HFFc6 (cell line): ENCODE results near the gene TNFAIP8L3. TPM values are rescaled to one million over a fixed set of nuclear protein-coding genes. Genes with fewer than 3 reads are reported as not detected.
"Not testable (repeated sequence)": the region's sequence is repeated elsewhere in the genome, so short reads cannot be mapped to it uniquely, and the experiment has no call there.

Experiments used
- DNase-seq: peaks from one replicate; pipeline ENCODE4 v3.0.0-alpha.2; 2018
- H3K27ac Mint-ChIP-seq: 2 replicates; pipeline ENCODE4 v1.8.0; 2020; ENCODE audit warnings: mild to moderate bottlenecking, mixed read lengths
- H3K27me3 Mint-ChIP-seq: 2 replicates; pipeline ENCODE4 v1.8.0; 2021; ENCODE audit warnings: mild to moderate bottlenecking, moderate library complexity, mixed read lengths; ENCODE audit not compliant: insufficient read depth
- H3K36me3 Mint-ChIP-seq: 2 replicates; pipeline ENCODE4 v1.8.0; 2021; ENCODE audit warnings: low read depth, mixed read lengths
- H3K4me1 Mint-ChIP-seq: 2 replicates; pipeline ENCODE4 v1.8.0; 2020; ENCODE audit warnings: low read depth, mixed read lengths
- H3K4me3 Mint-ChIP-seq: 2 replicates; pipeline ENCODE4 v1.8.0; 2020; ENCODE audit warnings: mild to moderate bottlenecking, moderate library complexity, mixed read lengths
- H3K9me3 Mint-ChIP-seq: 2 replicates; pipeline ENCODE4 v1.8.0; 2020; ENCODE audit warnings: mild to moderate bottlenecking, mixed read lengths
- long read RNA-seq: library from polyadenylated mRNA; unstranded; transcript quantifications from one replicate; pipeline ENCODE4 v2.0.0, GENCODE V29; 2019
- total RNA-seq, 6 experiments: library from RNA; stranded (reverse); fragmentation: NEBNext Ultra II Directional; extraction: Animal tissue kit (Norgen Biotek cat#: 25700); gene quantifications; 2 replicates in 1 of 6; 3 replicates in 5 of 6; pipeline ENCODE4 v1.2.3, GENCODE V29; 2021
- TF ChIP-seq, protein P1 (sequence below): fragments of 200-600 bp; sonication (generic); IDR thresholded peaks from 2 replicates; pipeline ENCODE4 v1.5.0; 2021; ENCODE audit warnings: antibody characterized with exemption, mild to moderate bottlenecking

Gene TNFAIP8L3
- under 1 TPM; 0.17 to 0.57 (median 0.23) TPM for total RNA-seq
- long read RNA-seq = 0 reads

DNA sequence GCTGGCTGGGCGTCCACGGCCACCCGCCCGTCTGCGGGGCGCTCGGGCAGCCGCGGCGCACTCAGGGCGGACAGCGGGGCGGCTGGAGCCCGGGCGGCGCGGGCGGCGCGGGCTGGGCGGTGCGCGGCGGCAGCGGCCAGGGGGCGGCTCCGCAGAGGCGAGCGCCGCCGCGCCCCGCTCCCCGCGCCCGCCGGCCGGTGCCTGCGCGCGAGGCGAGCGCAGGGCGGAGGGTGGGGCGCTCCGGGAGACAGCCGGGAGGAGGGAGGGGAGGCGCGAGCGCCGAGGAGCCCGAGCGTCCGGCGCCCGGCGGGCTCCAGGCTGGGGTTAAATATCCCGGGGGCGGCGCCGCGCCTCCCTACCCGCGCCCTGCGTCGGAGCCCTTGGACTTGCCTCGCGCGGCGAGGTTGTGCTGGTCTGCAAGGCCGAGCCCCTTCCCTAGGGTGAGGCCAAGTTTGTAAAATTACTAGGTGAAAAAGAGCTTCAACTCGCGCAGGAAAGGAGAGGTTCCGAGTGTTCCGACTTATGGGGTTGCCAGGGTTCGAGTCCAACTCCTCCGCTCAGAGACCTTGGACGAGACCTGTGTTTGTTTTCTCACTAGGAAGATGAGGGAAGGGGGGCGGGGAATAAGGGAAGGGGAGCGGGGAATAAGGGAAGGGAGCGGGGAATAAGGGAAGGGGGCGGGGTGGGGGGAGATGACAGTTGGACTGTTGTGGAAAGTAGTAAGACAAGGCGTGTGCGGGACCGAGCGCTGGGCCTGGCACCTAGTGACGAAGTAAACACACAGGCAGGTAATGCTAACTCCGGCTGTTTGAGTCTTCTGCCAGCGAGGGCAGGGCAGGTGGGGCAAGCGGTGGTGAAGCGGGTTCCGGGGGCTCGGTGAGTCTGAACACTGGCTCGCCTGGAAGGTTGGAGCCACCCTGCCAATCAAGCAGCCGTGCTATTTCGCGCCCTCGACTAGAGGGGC lies at the start of gene TNFAIP8L3:
TNFAIP8L3 (minus strand) TSS at position 301 of the 964 bp plus-strand sequence. CDS start 311 bp downstream, outside the sequence.
- Mint-ChIP-seq H3K9me3 (no peaks in the 10 kb centered on the region), H3K4me3 (peak within 1 kb of the TSS; percentile 82), H3K36me3 (no peaks in the 10 kb centered on the region), H3K4me1 (peaks cover 25% of the 10 kb centered on the region), H3K27me3 (peaks cover 38% of the 10 kb centered on the region), H3K27ac (no peak within 1 kb of the TSS)
- no peak for DNase-seq
- TF ChIP-seq, protein P1, sequence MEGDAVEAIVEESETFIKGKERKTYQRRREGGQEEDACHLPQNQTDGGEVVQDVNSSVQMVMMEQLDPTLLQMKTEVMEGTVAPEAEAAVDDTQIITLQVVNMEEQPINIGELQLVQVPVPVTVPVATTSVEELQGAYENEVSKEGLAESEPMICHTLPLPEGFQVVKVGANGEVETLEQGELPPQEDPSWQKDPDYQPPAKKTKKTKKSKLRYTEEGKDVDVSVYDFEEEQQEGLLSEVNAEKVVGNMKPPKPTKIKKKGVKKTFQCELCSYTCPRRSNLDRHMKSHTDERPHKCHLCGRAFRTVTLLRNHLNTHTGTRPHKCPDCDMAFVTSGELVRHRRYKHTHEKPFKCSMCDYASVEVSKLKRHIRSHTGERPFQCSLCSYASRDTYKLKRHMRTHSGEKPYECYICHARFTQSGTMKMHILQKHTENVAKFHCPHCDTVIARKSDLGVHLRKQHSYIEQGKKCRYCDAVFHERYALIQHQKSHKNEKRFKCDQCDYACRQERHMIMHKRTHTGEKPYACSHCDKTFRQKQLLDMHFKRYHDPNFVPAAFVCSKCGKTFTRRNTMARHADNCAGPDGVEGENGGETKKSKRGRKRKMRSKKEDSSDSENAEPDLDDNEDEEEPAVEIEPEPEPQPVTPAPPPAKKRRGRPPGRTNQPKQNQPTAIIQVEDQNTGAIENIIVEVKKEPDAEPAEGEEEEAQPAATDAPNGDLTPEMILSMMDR = no peak

DNA sequence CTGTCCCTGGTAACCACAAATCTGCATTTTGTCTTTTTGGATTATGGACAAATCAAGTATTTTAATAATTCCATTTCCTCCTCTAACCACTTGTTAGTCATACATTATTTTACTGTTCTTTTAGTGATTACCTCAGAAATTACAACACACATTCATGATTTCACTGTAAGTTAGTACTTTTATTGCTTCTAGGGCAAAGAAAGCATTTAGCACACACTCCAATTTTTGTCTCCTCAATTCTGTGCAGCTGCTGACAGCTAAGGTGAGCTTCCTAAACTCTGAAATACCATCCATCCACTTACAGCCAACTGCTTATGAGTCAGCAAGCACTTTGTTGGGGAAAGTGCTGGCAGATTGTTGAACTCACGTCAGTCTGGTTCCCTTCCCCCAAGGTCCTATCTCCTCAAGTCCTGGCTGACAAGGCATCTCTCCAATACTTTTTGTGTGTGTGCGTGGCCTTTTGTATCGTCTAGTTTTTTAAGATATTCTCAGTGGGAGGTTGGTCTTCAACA lies 49.4 kb upstream of the TNFAIP8L3 start:
- H3K27ac Mint-ChIP-seq = no peak overlapping the region
- peaks cover 12% of the 10 kb centered on the region for H3K27me3 Mint-ChIP-seq
- H3K4me1 Mint-ChIP-seq = peaks cover 10% of the 10 kb centered on the region
- peak; percentile 25 for DNase-seq
- TF ChIP-seq, protein P1 = no peak
- peaks cover 12% of the 10 kb centered on the region; the same call in 1 of the 2 replicates for H3K36me3 Mint-ChIP-seq
- no peak overlapping the region for H3K4me3 Mint-ChIP-seq
- peaks cover 15% of the 10 kb centered on the region for H3K9me3 Mint-ChIP-seq

- peaks cover 15% of the 10 kb centered on the region for H3K9me3 Mint-ChIP-seq
- peaks cover 10% of the 10 kb centered on the region for H3K4me1 Mint-ChIP-seq
- not testable (repeated sequence) for H3K4me3 Mint-ChIP-seq, H3K27ac Mint-ChIP-seq, DNase-seq
- H3K36me3 Mint-ChIP-seq = peaks cover 12% of the 10 kb centered on the region; the same call in 1 of the 2 replicates
- peaks cover 17% of the 10 kb centered on the region for H3K27me3 Mint-ChIP-seq
Measured at GRCh38 chr15:51140347-51140746, 45.6 kb upstream of the TNFAIP8L3 start.

DNA sequence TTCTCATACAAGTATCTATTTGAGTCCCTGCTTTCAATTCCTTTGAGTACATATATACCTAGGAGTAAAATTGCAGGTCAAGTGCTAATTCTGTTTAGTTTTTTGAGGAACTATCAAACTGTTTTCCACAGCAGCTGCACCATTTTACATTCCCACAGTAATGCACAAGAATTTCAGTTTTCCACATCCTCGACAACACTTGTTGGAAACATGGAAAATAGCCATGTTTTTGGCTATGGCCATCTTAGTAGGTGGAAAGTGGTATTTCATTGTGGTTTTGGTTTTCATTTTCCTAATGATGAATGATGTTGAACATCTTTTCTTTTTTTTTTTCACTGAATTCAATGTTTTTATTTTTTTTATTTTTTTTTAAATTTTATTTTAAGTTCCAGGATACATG lies 44.4 kb upstream of the TNFAIP8L3 start:
- H3K9me3 Mint-ChIP-seq = peaks cover 15% of the 10 kb centered on the region
- H3K27me3 Mint-ChIP-seq = peaks cover 18% of the 10 kb centered on the region
- peaks cover 12% of the 10 kb centered on the region; the same call in 1 of the 2 replicates for H3K36me3 Mint-ChIP-seq
- peaks cover 5% of the 10 kb centered on the region for H3K4me1 Mint-ChIP-seq
- TF ChIP-seq, protein P1 = no peak
- H3K4me3 Mint-ChIP-seq = no peak overlapping the region
- no peak overlapping the region for H3K27ac Mint-ChIP-seq
- DNase-seq = no peak

DNA sequence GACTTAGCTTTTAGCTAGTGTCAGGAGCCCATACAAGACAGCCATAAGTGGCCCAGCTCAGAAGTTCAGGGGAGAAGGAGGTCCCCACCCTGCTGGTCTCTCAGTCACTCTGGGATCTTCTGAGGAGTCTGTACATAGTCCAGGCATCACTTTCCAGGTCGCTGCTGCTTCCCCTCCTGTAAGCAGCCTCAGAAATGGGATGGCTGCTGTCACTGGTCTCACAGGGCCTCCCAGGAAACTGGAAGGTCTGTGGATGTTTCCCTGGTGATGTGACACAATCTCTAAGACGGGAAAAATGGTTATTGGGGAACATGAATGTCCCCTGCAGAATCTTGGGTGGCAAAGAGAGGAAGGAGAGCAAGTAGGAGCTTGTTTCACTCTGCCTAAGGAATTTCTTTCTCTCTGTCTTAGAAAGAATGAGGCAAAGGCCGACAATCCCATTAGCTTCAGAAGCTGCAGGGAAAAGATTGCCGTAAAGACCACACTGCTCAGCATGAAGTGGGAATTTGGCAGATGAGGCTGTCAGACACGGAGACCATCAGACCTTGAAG lies 43.2 kb upstream of the TNFAIP8L3 start:
- H3K27ac Mint-ChIP-seq = no peak overlapping the region
- peaks cover 10% of the 10 kb centered on the region for H3K4me1 Mint-ChIP-seq
- no peak for DNase-seq
- TF ChIP-seq, protein P1 = no peak
- peaks cover 12% of the 10 kb centered on the region; the same call in 1 of the 2 replicates for H3K36me3 Mint-ChIP-seq
- H3K4me3 Mint-ChIP-seq = no peak overlapping the region
- H3K27me3 Mint-ChIP-seq = peaks cover 16% of the 10 kb centered on the region
- H3K9me3 Mint-ChIP-seq = peaks cover 15% of the 10 kb centered on the region
